22Rv1 (cell line): ENCODE data around the gene PBX1.

ENCODE experiments used
- ZFX ChIP-seq: fragments of 450-650 bp; IDR thresholded peaks from 2 replicates; pipeline ENCODE4 v1.6.1; 2017; ENCODE audit warnings: antibody characterized with exemption, borderline replicate concordance
- TF ChIP-seq, protein P1 (sequence below): fragments of 450-650 bp; IDR thresholded peaks from 2 replicates; pipeline ENCODE4 v1.5.1; 2017; ENCODE audit warnings: mild to moderate bottlenecking

DNA sequence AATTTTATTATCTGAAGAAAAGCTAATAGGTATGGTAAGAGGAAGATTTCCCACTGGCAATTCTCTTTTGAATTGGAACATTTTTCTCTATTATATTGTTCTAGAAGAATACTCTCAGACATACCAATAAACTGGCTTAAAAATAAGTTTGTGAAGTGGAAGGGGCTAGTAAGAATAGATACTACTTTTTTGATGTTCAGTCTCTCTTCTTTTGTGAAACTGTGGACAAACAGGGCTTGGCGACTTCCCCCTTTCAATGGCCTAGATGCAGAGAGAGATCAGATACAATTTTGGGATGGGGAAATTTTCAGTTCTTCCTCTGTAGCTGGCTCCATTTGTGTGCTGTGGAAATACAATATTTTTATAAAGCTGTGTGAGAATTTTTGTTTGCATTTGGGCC lies 2.5 kb downstream of the PBX1 start:
- TF ChIP-seq, protein P1, sequence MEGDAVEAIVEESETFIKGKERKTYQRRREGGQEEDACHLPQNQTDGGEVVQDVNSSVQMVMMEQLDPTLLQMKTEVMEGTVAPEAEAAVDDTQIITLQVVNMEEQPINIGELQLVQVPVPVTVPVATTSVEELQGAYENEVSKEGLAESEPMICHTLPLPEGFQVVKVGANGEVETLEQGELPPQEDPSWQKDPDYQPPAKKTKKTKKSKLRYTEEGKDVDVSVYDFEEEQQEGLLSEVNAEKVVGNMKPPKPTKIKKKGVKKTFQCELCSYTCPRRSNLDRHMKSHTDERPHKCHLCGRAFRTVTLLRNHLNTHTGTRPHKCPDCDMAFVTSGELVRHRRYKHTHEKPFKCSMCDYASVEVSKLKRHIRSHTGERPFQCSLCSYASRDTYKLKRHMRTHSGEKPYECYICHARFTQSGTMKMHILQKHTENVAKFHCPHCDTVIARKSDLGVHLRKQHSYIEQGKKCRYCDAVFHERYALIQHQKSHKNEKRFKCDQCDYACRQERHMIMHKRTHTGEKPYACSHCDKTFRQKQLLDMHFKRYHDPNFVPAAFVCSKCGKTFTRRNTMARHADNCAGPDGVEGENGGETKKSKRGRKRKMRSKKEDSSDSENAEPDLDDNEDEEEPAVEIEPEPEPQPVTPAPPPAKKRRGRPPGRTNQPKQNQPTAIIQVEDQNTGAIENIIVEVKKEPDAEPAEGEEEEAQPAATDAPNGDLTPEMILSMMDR, result no peak
- no peak for TF ChIP-seq ZFX
